Mucosa of gallbladder (tissue), 1 donor: ENCODE data around the gene CELF4. TPM values are rescaled to one million over a fixed set of nuclear protein-coding genes. Genes with fewer than 3 reads are reported as not detected.

Experiments used
- DNase-seq: peaks from one replicate; pipeline ENCODE4 v3.0.0-alpha.2; 2020; ENCODE audit warnings: low spot score
- total RNA-seq: library from RNA; stranded (reverse); gene quantifications from one replicate; pipeline ENCODE4 v1.2.1, GENCODE V29; 2021
- donor health status: DM: no; HTN: no; CAD: no.

The CELF4 gene
- total RNA-seq, 1 donor from 2014 or later = 3.8 TPM

DNA sequence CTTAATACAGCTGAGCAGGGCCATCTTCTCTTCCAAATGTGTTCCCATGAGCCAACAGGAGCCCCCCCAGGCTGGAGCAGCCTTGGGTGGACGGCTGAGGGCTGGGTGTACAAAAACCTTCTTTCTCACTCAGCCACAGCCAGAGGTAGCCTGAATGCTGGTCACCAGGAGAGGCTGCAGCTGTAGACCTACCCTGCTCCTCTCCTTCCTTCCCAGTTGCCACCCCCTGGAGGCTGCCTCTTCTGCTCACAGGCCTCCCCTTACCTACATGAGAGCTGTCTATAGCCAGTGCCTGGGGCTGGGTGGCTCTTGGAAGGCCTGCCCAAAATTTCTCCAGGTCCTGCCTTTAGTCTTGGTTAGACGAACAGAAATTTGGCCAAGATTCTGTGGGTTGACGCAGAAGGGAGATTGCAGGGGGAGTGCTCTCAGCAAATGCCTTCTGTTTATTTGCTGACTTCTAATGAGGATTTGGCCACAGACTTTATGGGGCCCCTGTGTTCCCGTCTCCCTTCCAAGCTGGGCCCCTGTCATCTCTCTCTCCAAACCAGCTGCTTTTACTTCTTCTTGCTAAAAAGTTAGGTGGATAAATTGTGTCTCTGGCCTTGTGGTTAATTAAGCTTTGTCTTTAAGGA is 18.3 kb downstream of the CELF4 start:
- DNase-seq = no peak

DNA sequence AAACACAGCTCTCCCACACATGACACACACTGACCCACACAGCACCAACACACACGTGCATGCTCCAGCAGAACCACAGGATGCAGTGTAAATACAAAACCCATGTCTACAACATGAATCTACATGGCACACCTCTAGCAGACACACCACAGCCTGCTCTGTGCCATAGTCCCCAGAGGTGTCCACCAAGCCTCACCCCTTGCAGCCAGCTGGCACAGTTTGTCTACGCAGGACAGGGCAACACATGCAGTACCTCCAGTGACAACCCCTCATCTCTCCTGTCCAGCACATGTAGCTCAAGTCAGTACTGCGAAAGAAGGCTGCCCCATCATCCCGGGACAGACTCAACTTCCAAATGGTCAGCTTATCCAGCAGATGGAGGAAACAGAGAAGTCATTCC is 18.9 kb downstream of the CELF4 start:
- no peak for DNase-seq

DNA sequence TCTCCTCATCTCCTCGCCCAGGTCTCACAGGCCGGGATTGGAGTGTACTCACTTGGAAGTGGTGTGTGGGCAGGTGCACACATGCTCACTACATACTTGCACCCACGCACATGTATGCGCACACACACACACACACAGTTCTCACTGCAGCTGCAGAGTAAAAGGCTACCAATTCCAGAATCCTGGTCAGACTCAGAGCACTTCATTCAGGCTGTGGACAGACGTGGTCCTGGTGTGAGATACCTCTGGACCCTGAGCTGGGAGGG is 19.4 kb downstream of the CELF4 start:
- no peak for DNase-seq

DNA sequence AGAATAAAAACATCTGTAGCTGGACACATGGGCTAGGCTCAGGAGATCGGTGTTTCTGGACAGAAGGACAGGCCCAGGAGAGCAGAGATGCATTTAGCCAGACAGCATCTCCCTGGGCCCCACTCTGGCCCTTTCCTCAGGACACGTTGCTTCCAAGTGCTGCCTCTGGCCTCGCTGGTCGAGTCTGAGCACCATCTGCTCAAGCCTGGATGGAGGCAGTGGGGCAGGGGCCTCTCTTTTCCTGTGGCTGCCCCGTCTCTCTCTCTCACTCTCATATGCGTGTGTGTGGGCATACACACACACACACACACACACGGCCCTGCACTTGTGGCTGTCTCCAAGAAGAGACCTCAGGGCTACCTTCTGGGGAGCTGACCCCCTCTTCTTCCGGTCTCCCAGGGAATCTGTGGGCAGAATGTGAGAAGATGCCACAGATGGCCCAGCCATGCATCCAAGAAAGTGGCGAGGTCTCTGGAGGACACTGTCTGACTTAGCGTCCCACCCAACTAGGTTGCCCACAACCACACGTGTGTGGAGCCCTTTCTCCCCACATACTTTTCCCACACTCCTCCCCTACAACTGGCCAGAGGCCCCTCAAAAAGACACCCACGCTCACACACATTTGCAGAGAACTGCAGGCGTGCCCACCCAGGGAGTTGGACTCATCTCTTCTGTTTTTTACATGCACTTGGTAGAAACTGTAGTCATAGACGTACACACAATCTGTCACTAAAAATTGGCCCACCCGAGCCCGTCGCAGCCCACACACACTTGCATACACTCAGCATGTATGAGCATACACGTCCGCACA is 19.9 kb downstream of the CELF4 start:
- DNase-seq = no peak

DNA sequence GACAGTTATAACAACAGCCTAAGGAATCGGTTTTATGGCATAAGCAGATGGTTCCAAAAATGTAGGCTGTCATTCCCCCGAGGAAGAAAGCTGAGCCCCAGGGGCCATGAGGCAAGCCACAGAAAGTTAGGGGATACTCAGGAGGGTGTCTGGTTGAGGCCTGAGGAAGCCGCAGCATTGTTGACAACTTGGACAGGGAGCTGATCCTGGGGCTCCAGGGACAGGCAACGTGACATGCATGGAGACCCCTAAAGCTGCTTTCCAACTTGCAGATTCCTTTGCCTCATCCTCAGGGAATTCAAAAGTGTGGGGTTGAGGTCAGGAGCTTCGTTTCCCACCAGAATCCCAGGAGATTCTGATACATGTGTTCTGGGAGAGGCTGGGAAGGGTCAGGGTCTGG is 20.9 kb downstream of the CELF4 start:
- DNase-seq = no peak

DNA sequence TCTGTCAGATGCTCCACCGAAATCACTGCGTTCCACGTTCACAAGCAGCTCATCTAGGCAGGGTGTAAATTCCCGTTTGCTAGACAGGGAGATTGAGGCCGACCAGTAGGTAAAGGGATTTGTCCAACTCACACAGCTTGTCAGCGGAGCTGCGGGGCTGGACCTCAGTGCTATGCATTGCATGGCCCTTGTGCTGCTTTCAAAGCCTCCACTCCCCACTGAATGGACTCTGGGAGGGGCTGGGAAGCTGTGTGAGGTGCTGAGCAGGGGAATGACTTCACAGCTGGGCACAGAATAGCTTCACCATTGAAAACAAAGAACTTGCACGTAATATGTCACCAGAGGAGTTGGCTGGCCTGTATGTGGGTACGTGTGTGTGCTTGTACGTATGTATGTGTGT is 21.4 kb downstream of the CELF4 start:
- no peak for DNase-seq

DNA sequence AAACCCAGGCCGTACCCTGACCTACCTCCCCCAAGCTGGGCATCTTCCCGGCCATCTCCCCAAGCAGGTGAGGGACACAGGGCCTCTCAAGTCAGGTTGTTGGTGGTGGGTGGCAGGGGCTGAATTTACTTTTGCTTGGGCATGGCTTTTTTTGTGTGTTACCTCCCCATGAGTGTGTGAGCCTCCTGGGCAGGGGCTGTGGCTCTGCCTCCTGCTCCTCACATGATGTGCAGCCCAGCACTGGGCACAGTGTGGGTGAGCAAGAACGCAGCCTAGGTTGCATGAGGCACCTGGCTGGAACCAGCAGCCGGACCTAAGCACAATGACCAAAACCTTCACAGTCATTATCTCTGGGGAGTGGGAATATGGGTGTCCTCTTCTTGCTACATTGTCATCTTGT is 22.3 kb downstream of the CELF4 start:
- no peak for DNase-seq

DNA sequence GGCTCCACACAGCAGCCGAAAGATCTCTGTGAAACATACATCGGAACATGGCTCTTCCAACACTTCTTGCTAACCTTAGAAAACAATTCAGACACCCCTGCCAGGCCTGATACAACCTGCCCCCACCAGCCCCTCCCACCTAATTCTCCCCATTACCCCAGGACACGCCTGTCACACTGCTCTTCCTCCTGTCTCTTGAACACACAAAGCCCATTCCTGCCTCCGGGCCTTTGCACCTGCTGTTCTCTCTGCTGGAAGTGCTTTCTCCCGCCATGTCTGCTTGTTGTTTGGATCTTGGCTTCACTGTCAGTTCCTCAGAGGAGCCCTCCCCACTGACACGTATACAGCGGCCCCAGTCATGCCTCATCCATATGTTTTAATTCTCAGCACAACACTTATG is 24.1 kb downstream of the CELF4 start:
- no peak for DNase-seq

DNA sequence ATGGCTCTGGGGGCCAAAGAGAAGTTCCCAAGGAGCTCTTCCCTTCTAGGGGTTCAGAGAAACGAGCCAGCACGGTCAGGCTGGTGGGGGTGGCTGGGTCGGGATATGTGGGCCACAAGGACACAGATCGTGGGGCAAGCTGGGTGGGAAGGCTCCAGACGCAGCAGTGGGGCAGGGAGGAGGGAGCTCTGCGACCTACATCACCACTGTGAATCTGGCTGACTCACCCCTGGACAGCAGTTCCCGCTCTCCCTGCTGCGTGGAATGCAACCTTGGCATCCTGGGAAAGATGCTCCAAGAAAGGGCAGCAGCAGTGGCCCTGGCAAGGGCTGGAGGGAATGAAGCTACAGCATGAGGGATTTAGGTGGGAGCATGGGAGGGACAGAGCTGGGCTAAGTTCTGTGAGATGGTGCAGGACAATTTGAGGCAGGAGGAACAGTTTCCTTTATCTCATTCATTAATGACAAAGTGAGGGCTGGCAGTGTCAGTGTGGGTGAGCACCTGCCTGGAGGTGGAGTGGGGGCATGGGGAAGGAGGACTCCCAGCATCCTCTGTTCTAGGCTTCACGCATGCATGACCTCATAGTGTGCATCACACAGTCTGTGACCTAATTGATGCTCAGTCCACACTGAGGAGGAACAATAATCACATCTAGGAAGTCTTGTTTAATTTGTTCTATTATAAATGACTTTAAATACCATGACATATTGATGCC is 25.0 kb downstream of the CELF4 start:
- no peak for DNase-seq

DNA sequence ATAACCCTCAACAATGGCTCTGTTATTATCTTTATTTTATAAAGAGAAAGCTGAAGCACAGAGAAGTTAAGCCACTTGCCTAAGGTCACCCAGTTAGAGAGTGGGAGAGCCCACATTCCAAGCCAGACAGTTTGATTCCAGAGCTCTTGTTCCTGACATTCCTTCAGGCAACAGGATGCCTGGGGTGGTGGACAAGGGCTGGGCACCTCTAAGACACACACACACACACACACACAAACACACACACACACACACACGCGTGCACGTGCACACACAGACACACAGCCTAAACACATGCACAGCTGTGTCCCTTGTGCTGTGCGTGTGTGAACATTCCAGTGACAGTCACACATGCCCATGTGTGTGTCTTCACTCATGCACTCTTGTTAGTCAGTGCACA is 26.4 kb downstream of the CELF4 start:
- DNase-seq = no peak

DNA sequence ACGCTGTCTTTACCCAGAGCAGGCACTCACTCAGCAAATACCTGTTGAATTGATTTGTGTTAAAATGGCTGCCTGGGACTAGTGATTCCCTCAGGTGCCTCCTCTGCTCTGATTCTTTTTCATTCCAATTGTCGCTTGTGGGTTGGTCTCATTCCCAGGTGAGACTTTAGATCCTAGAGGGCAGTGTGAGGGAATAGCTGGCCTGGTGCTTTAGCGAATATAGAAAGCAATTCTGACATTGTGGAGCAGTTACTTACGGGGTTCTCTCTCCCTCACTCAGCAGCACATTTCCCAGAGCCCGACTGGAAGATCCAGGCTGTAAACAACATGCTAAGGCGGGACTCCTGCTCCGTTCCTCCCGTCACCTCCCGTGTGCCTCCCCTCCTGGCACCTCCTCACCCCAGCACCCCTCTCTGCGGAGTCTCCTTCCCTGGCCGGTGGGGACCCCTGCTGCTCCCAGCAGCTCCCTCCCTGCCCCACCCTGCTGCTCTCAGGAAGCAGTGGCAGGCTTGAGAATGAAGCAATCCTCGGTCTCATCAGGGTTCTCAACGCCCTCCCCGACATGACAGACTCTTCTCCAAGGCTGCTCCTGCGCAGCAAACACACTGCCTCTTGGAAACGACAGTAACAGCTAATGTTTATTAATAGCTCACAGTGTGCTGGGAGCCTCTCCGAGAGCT is 26.9 kb downstream of the CELF4 start:
- DNase-seq = no peak

DNA sequence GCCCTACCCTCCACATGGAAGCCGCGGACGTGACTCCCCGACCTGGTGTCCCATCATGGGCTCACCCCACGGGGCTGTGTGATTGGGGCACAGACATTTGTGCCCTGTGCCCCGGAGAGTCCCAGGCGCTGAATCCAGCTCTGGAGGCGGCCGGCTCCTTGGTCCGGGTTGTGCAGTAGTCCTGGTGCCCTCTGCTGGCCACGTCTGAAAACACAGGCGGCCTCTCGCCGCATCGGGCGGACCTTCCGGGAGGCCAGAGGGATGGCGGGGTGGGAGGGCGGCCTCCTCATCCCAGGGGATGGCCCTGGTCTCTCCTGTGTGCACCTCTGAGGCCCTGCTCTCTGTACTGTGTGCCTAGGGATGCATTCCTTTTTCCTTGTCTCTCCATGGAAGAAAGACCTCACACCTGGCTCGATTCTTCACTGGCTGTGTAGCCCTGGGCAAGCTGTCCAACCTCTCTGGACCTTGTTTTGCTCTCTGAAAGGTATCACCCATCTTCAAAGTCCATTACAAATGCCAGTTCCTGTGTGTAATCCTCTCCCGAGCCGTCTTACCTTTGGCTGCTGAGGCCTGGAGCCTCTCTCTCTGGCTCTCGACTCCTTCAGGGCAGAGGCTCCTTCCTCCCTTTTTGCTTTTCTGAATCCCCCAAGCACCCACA is 27.6 kb downstream of the CELF4 start:
- DNase-seq = peak; percentile 73

DNA sequence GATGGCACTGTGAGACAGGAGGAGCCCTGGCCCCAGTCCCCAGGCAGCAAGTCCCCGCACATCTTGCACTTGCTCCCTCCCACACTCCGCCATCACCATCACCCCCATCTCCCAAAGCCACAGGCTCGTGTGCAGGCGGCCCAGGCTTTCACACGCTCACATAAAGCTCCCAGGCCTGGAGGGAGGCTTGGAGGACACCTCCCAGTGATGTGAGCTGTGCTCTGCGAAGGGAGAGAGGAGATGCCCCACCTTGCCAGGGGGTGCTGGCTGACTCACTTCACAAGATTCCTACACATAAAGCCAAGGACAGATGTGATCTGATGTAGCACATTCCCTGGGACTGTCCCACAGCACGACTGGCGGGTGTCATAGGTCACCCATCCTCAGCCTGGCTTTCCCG is 28.9 kb downstream of the CELF4 start:
- no peak for DNase-seq

DNA sequence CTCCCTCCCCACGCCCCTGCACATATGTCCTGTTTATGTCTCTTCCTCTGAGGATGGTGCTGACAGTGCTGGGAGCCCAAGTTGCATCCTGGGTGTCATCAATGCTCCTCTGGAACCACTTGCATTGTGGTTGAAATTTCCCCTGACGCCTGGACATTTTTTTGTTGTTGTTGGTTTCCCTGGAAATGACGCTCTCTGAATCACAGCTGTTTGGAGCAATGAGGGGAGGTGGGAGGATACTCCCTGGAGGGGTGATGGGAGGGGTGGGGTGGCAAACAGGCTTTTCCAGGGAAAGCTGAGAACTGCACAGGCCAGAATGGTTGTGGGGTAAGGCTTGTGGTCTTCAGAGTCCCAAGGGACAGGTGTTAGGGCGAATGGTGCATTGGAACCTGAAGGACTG is 29.6 kb downstream of the CELF4 start:
- DNase-seq = no peak

DNA sequence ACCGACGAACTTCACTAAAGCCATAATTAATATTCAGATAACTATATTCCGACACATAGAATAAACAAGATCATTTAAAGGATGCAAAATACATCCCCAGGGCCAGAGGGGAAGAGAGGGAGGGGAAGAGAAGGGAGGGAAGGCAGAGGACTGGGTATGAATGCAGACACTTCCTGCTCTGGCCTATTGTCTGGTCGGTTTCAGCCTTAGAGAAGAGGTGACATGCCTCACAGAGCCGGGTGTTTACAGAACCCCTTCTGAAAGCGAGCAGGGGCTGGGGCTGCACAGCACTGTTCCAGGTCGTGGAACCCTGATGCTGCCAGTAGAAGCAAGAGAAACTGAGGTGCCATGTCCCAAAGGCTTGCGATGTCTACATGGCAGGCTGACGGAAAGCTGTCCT is 31.0 kb downstream of the CELF4 start:
- no peak for DNase-seq

DNA sequence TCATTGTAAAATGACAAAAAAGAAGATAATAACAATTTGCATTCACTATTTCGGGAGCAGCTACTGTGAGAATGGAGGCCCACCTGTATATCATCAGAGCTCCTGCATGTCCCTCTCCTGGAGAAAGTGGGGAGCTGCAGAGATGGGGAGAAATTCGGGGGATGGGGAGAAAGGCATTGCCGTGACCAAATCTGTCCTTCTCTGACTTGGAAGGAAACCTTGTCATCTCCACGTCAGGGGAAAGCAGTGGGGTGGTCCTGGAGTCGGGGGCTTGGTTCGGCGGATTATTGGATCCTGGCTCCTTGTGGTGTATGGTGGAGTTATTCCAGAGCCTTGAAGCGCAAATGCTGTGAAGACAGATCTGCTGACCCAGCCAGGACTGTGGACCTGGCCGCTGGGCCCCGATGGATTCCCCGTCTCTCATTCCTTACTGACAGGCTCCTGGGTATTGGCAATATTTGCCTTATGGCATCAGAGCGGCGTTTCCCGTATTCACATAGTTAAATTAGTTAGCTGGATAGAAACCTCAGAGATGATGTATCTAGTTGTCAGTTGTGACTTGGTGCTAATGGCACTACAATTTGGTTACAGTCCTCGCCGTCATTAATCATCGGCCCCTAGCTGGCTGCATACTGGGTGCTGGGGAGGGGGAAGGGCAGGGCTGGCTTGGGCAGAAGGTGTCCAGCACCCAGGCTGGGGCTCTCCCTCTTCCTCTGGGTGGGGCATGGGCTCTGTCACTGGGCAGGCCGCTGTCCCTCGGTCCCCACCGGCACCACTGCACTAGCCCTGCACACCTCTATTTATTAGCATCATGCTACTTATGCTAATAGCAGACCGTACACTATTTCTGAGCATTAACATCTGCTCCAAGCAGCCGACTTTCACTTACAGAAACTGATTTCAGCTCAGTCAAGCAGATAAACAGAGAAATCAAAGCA is 31.7 kb downstream of the CELF4 start:
- DNase-seq = no peak

DNA sequence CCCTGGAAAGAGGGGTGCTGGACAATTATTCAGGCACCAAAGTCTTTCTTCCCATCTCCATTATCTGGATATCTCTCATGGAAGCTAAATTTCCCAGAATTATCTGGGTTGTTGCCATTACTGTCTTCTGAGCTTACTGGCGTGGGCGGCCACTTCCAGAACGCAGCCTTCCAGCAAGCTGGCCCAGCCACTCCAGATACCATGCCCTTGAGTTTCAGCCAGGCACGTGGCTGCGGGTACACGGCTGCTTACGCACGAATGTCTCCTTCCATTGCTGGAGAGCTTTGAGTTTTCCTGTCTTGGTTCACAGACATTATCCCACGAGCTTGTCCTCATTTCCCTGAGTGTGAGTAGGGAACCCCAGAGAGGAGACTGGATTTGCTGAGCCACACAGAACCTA is 32.7 kb downstream of the CELF4 start:
- DNase-seq = no peak

DNA sequence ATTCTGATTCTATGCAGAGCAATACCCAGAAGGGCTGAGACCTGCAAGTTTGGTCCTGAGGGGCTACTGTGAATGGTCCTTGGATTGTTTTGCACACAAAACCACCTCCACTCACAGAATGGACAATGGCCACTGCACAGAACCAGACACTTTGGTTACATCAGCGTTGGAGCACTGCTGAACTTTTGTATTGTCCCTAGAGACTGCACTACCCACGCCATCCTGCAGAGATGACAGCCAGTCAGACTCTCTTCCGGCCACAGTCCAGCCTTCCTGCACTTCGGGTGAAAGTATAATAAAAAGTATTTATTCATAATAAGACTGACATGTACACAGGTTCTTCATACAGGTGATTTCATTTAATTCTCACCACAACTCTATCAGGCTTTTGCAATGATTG is 35.7 kb downstream of the CELF4 start:
- DNase-seq = no peak

DNA sequence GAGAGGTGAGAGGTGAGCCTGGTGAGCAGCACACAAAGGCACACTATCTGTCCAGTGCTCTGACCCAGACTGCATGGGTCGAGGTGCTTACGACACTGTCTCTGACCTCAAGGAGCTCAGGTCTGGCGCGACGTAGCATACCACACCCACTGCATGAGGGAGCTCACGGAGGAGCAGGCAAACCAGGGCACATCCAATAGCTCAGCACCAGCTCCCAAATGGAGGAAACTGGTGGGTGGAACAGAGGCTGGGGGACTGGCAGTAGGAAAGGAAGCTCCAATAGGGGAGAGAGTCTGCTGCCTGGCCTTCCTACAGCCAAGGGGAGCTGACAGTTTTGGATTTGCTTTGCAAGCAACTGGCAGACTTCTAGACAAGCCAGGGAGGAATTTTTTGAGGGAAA is 36.3 kb downstream of the CELF4 start:
- no peak for DNase-seq

DNA sequence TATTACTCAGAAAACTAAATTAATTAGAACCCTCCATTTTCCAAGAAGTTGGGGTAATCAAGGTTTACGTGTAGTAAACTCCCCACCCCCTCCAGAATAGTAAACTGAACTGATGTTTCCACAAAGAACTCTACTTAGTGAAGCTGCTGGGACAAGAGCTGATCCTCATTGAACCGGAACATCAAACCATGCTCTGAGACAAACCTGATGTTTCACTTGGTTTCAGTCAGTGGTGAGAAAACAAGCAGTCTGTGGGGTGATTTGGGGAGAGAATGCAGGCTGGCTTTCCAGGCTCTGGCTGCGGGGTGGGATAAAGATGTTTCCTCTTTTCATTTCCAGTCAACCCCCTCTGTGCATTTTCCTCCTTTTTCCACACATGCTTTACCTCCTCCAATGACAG is 38.2 kb downstream of the CELF4 start:
- no peak for DNase-seq

DNA sequence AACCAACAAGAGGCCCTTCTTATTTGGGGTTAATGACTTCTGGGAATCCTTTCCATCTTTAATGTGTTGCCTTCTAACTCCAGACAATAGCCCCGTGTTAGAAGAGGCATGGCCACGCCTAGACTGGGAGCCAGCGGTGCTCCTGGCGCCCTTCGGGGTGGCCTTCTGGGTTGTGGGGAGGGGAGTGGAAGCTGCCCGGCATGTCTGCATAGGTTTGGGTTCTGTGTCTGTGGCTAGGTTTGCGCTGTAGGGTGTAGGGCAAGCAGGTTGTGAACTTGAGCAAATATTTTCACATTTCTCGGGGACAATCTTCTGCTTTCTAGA is 40.4 kb downstream of the CELF4 start:
- DNase-seq = no peak
